Right lung (tissue), 5 donors: ENCODE data around the gene ADSS1. TPM values are rescaled to one million over a fixed set of nuclear protein-coding genes. Genes with fewer than 3 reads are reported as not detected.
"Not testable (repeated sequence)": the region's sequence is repeated elsewhere in the genome, so short reads cannot be mapped to it uniquely, and the experiment has no call there.

Experiments used
- DNase-seq, 2 donors: peaks; one replicate each; pipeline ENCODE4 v3.0.0-alpha.2; 2013
- polyA plus RNA-seq, 5 donors: library from polyadenylated mRNA; unstranded; fragments of 120-200 nt; gene quantifications; one replicate each; pipeline versions ENCODE4 v1.2.1 to v1.2.3, GENCODE V29; 2013; ENCODE audit warnings: inconsistent platforms in 1 of 5, low replicate concordance in 1 of 5; ENCODE audit not compliant: insufficient read length in 5 of 5, insufficient read depth in 1 of 5

The ADSS1 gene
- polyA plus RNA-seq, 5 donors: 8.9 to 16.3 (median 11.6) TPM

DNA sequence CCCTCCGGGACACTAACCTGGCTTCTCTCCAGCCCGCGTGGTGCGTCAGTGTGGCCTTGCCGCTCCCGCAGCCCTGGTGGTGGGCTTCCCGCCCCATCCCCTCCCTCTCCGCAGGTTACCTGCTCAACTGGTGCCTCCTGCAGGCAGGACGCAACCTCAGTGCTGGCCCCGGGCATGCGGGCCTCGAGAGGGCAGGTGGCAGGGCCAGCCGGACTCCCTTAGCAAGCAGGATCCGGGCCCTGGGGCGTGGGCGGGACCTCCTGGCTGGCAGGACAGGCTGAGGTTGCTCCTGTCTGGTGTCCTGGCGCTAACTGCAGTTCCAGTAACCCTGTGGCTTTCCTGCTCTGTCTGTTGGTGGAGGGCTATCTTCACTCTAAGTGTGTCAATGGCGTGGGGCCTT, 8.6 kb upstream of the ADSS1 start:
- DNase-seq: no peak

DNA sequence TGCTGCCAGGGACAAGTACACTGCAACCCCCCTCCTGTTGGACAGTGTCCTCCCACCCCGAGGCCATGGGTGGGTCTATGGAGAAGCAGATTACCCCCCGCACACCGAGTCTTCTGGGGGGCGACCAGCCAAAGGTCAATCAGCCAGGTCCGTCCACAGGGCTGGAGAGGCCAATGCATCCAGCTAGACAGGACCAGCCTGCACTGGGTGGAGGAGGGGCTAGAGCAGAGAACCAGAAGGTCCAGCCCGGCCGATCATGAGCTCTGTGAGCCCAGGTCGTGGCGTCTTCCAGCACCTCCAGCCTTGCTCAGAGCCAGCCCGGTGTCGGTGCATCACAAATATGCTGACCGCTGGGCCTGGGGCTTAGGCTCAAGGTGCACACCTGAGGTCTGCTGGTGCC, 8.2 kb upstream of the ADSS1 start:
- no peak for DNase-seq

DNA sequence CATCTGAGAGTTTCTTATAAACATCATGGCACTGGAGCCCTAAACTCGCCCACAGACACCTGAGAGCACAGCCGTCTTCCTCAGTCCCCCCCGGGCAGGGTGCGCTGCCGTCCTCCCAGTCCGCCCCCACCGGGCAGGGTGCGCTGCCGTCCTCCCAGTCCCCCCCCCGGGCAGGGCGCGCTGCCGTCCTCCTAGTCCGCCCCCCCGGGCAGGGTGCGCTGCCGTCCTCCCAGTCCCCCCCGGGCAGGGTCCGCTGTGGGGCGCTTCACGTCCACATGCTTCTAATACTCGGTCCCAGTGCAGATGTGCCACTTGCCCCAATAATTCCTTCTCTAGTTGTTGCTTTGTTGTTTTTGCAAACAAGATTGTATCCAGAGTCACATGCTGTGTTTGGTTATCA, 6.9 kb upstream of the ADSS1 start:
- no peak for DNase-seq

DNA sequence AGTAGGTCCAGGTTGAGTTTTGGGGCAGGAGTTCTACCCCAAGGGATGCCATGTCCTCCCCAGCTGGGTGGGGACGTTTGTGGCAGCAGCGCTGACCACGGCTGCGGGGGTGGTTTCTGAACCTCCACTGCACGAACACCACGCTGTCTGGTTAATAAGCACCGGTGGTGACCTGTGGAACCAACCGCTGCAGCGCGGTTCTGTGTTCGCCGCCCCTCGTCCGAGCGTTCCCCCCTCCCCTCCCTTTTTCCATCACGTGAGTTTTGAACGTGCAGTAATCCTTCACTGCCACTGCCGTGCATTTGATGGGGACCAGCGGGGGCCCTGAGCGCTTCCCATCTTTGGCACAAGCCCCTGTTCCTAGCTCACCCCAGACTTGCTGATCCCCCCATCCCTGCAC, 6.4 kb upstream of the ADSS1 start:
- no peak for DNase-seq

DNA sequence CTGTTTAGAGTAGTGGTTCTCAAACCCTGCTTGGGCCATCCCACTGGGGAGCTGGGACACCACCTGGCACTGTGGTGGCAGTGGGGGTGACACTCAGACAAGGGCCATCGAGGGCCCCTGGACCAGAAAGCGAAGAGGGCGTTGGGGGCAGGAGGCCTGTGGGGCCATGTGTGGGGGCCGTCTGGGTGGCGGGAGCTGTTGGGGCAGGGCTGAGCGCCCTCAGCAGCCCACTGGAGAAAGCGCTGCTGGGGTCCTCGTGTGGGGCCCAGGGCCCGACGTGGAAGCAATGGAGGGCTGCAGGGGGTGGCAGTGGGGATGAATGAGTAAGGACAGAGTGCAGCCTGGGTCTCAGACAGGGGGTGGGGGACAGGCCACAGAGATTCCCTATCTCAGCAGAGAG, 5.9 kb upstream of the ADSS1 start:
- DNase-seq: no peak

DNA sequence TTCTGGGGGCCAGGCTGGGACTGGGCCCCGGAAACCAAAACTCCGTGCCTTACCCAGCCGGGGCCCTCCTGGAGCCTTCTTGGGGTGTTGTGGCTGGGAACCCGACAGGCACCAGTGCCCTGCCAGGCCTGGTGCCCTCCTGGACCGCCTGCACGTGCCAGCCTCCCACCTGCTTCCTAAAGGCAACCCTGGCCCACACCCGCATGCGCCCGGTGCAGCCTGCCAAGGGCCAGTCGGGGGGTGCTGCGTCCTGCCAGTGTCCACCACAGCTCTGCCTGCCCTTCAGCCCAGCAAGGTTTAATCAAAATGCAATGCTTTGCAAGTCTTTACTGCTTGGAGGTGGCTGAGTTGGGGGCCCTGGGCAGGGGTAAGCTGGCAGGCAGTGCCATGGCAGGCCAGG, 5.2 kb upstream of the ADSS1 start:
- DNase-seq: no peak

DNA sequence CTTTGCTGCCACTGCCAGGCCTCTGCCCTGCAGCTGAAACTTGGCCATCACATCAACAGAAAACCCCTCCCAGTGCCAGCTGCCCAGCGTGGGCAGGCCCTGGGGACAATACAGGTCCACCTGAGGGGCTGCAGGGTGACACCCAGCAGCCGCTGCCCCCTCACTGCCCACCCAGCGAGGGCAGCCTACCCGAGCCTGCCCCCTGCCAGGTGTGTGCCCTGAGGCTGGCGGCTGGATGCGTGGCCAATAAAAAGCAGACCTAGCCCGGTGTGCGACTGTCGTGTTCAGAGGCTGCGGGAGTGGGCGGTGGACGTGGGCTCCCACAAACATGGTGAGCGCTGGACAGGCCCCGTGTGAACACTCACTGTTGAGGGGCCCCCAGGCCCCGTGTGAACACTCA, 4.7 kb upstream of the ADSS1 start:
- DNase-seq: no peak

DNA sequence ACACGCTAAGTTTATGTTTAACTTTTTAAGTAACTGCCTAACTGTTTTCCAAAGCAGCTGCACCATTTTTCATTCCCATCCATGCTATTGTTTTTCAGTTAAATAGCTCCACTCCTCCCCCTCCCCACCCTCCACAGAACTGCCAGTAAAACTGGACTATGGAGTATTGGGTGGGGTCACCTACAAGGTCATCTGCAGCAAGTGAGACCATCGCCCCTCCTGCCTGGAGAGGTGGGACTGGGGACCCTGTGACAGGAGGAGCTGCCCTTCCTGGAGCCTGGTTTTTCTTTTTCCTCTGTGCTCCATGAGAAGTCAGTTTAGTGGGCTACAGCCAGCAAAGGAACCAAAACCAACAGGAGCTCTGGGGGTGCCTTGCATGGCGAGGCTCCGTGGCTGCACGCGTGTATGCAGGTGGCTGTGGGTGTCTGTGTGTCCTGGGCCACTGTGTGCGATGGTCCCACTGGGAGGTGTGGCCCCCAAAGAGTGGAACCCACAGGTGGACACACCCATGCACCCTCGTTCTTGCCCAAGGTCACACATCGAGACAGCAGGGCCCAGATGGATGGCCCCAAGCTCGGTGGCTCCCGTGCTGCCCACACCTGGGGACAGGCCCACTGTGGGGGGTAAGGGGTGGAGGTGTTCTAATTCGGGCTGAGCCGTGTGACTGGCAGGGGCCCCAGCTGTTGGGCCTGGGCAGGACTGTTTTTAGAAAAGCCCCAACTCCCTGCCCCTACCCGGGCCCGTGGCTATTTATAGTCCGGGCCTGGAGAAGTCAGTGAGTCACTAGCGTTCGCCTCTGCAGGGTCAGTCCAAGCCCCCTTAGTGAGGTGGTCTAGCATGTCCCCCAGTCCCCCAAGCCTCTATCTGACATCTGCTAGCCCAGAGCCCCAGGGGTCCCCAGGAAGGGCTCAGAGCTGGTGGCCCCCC, 2.3 kb upstream of the ADSS1 start:
- DNase-seq: no peak

DNA sequence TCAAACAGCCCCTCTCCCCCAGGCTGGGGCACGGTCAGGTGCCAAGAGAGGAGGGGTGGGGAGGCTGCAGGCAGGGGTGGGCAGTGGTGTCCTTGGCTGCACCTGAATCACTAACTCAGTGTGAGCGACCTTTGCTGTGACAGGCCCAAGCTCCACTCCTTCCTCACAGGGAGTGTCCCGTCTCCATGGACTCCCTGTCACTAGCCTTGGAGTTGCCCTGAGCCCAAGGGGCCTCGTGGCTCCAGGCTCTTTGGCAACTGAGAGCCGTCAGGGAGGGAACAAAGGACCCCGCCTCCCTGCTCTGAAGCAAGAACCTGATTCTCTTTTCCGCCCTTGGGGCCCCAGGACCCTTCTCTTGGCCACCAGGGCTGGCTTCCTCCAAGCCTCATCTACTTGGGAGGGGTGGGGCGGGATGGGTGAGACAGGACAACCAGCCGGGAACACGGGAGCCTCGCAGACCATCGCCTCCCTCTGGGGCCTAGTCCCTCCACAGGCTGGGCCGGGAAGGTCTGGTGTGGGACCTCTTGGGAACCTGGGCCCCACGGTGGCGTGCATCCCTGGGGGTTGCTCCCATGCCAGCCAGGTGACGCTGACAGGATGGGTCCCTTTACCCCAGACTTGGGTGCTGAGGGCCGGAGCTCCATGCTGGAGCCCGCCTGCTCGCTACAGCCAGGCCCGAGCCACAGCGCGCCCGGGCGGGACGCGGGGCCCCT, 935 bp upstream of the ADSS1 start:
- no peak for DNase-seq

DNA sequence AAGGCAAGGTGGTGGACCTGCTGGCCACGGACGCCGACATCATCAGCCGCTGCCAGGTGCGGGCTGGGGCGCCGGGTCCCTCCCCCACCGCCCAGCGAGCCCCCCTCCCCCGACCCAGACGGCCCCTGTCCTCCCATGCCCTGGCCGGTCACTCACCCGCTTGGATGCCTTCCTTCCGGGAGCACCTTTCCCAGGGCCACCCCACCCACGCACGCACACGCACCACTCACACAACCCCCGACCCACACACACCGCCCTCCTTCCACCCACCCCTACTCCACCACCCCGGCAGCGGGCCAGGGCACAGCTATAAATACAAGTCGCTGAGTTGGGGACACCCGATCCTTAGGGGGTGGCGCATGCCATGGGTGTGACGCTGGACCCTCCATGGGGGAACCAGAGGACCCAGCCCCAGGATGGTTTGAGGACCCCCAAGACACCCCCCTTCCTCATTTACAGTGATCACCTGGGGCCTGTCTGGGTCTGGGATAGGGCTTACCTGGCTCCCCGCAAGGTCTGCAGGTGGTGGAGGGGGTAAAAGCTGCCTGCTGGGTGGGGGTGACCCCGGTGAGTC, 465 bp downstream of the ADSS1 start:
- peak in 1 of 2 donors; percentile 18 for DNase-seq

DNA sequence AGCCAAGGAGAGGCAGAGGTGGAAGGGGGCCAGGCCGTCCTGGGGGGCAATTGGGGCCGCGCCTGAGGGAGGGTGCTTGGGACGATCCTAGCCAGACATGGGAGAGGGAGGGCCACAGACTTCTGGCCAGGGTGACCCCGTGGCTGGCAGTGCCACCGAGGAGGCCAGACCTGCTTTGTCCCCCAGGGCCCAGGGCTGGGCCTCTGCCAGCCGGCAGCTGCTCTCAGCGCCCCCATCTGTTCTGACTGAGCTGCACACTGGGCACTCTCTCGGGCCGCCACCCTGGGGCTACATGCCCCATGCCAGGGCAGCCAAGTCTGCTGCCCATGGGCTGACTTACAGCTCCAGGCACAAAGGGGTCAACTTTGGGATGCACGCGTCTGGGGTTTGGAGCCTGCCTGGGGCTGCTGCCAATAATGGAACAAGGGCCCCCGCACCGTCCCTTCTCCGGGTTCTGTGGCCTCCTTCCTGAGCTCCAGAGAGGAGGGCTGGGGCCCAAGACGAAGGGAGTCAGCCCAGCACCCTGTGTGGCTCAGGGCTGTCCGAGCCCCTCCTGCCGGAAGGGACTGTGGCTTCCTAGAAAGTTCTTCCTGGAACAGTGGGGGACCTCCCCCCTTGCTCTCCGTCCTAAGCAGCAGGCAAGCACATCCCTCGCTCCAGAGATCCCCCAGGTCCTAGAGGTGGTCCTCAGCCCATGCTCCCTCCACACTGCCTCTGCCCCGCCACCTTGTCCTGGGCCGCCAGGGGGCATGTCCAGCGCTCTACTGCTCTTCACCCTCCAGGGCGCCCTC, 1.1 kb downstream of the ADSS1 start:
- DNase-seq: no peak

DNA sequence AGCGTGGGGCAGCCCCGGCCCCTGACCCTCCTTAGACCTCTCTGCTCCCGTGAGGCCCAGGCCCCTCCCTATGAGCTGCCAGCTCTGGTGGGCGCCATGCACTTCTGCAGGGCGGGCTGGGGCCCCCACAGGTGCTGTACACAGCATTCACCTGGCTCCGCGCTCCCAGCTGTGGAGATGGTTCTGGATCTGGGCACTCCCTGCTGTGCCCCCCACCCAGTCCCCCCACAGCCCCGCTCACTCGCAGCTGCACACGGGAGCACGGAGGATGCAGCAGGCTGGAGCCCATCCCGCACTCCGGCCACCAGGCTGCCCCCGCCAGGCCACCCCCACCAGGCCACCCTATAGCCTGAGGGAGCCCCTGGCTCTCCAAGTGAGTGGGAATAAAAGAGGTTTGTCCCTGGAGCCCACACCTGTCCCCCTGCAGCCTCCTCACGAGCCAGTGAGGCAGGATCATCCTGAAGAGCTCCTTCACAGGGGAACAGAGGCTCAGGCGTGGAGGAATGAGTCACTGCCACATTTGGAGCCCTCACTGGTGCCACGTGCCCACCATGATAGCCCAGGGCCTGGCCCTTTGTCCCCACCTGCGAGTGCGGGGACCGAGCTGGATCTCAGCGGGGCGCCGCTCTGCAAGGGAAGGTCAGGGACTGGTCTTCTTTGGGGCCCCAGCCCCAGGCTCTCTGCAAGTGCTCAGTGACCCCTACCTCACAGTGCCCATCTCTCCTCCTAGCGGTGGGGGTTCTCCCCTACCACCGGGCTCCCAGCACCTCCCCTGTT, 1.9 kb downstream of the ADSS1 start:
- DNase-seq: no peak

DNA sequence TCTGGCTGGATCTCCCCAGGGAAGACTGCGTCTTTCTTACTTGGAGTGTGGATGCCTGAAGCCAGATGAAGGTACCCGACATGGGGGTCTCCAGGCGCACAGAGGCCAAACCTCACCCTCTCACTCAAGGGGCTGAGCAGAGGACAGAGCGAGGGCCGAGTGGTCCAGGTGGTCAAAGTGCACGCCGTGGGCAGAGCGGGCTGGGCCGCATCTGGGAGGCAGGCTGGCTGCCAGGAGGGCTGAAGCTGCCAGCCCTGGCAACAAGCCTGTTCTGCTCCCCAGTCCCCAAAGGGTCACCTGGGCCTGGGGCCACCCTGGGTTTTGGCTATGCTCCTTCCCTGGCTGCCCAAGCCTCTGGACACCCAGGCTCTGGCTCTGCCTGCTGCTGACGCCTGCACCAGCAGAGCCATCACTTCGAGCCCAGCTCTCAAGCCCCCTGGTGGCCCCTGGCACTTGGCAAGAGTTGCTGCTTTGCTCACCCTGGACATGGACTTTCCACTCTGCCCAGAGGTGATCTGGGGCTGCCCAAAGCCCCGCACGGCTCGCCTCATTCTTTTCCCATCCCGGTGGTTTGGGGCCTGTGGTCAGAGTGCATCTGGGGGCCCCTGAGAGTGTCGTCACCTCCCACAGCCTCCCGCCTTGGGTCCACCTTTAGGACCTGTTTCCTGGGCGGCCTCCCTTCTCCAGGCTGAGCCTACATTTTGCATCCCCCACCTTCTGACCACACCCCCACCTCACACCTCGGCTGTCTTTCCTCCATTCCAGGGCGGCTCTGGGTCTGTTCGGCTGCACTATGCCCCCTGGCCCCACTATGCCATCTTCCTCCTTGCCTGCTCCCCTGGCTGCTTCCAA, 2.8 kb downstream of the ADSS1 start:
- no peak for DNase-seq

DNA sequence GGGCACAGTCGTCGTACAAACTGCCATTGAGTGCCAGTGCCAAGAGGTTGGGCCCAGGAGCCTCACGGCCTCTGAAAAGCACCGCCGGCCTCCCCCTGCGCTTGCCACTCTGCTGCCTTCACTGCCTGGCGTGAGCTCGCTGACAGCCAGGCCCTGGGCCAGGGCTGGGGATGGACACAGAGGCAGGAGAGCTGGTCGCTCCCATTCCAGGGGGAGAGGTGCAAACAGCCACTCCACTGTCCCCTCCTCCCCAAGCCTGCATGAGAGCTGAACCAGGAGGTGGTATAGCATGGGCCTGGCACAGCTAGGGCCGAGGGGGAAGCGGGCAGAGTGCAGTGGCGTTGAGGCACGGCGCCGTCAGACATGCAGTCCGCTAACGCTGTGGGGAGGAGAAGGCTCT, 4.6 kb downstream of the ADSS1 start:
- DNase-seq: no peak

DNA sequence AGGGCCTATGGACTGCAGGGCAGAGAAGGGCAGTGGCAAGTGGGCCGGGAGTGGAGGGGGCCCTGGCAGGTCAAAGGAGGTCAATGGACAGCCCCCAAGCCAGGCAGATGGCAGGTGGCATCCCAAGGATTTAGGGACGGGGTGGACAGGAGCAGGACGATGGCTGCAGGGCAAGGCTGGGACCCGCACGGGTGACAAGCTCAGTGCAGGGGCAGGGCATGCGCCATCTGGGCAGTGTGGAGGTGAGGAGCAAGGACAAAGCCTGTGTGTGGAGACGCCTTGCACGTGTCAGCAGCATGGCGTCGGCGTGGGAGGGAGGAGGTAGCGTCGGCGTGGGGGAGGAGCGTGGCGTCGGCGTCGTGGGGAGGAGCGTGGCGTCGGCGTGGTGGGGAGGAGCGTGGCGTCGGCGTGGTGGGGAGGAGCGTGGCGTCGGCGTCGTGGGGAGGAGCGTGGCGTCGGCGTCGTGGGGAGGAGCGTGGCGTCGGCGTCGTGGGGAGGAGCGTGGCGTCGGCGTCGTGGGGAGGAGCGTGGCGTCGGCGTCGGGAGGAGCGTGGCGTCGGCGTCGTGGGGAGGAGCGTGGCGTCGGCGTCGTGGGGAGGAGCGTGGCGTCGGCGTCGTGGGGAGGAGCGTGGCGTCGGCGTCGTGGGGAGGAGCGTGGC, 5.3 kb downstream of the ADSS1 start:
- DNase-seq: not testable (repeated sequence)

DNA sequence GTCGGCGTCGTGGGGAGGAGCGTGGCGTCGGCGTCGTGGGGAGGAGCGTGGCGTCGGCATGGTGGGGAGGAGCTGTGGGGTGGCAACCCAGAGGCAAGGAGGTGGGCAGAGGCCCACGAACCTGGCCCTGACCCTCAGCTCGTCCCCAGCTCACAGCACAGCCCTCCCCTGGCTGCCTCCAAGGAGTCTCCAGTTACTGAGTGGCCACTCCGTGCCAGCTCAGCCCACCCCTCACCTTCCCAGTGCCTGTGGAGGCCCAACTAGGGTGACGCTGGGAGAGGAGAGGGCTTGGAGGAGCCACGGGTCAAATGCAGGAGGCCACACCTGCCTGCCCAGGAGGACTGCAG, 5.8 kb downstream of the ADSS1 start:
- no peak for DNase-seq

DNA sequence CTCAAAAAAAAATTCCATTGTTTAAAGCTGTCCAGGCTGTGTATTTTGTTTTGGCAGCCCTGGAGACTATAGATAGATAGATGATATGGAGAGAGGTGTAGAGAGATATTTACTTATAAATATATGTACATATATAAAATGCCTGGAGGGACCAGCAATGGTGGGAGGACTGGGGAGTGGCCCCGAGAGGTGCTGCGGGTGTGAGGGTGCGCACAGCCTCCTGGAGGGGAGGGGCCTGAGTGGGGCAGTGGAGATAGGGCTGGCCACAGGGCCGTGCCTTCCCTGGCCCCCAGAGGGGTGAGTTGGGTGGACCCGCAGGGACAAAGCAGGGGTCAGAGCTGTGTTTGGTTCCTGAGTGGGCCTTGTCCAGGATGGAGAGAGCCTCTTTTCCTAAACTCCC, 6.5 kb downstream of the ADSS1 start:
- DNase-seq: no peak

DNA sequence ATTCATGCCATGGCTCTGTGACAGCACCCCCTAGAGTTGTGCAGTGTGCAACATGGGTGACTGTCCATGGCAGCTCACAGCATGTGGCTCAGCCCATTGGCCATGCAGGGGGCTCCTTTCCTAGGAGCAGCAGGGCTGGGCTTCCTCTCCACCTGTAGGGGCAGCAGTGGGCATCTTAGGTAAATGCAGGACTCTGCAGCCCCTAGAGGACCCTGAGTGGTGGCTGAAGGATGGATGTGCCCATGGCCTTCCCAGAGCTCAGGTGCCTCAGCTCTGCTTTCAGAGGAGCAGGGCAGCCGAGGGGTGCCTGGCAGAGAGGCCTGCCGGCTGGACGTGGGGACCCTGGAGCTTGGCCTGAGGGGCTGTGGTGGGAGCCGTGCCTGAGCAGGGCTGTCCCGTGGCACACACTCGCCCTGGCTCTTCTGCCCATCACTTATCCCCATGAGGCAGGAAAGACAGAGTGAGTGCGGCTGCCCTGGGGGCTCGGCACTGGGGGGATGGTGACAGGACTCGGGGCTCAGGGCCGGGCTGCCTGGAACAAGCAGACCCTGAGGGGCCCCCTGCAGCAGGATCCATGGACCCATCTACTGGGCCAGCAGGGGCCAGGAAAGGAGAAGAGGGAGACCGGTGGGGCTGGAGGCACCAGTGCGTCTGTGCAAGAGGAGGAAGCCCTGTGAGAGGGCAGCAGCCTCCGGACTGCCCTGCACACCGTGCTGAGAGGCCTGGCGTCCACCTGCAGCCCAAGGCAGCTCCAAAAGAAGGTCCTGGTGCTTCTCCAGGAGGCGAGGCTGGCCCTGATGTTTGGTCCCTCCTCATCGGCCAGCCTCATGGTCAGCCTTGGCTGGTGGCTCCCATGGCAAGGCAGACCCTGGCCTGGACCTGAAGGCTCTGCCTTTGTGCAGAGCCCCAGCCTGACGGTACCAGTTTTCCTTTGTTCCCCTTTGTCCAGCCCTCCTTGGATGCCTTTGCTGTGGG, 7.6 kb downstream of the ADSS1 start:
- DNase-seq: no peak
